Central memory CD4-positive, alpha-beta T cell (primary cell): ENCODE results near the gene CEP295NL.
"Not testable (repeated sequence)": the region's sequence is repeated elsewhere in the genome, so short reads cannot be mapped to it uniquely, and the experiment has no call there.

Source experiments
- DNase-seq: peaks from one replicate; pipeline ENCODE4 v3.0.0; 2022

CEP295NL gene

DNA sequence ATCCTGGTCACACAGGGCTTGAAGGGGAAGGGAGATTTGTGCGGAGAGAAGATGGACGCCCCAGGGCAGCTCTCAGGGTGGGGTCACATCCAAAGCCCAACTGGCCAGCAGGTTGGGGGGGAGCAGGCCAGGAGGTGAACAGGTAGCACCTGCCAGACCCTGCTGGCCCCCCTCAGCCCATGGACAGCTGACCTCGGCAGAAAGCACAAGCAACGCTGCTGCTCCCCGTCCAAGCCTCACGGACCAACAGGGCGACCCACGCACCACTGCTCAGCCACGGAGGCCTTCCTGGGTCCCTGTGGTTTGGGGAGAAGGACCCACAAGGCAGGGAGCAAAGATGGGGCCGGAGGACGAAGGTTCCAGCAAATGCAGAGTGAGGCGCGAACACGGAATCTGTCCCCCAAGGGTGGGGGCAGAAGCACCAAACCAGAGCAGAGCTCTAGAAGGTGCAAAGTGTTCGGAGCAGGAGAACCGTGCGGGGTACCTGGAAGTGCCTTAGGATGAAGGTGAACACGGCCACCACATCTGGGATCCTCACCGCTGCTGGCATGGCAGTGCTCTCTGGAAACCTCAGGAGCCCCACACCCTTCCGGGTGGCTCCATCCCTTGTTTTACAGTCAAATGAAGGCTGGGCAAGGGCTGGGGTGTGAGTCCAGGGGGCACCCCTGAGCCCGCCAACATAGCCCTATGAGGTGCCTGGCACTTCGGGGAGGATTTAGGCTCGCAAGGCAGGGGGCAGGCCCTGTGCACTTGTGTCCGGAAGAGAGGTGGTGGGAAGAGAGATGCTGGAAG, 17.9 kb downstream of the CEP295NL start:
- DNase-seq = no peak

DNA sequence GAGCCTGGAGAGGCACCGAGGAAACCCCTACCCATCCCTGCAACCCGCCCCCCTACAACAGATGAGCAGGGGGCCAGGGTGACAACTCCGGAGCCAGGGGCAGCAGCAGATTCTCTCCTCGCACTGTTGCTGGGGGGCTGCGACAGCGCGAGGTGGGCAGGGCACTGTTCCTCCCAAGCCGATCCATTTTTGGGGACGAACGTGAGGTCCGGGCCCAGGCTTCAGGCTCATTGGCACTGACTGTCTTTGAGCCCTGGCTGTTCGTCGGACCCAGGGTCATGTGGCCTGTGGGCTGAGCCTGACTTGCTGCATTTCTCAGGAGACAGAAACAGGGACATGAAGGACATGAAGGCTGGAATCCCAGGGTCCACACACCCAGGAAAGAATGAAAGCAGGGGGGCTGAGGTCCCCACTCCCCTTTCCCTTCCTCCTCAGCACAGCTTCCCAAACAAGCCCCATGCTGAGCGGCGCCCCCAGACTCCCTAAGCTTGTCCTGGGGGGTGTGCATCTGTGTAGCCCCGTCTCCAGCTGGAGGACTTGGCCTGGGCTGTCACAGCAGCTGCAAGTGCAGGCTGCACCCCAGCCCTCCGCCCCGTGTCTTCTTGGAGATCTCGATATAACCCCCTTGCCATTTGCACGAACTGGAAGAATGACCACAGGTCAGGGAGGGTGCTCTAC, 18.7 kb downstream of the CEP295NL start:
- DNase-seq = no peak

DNA sequence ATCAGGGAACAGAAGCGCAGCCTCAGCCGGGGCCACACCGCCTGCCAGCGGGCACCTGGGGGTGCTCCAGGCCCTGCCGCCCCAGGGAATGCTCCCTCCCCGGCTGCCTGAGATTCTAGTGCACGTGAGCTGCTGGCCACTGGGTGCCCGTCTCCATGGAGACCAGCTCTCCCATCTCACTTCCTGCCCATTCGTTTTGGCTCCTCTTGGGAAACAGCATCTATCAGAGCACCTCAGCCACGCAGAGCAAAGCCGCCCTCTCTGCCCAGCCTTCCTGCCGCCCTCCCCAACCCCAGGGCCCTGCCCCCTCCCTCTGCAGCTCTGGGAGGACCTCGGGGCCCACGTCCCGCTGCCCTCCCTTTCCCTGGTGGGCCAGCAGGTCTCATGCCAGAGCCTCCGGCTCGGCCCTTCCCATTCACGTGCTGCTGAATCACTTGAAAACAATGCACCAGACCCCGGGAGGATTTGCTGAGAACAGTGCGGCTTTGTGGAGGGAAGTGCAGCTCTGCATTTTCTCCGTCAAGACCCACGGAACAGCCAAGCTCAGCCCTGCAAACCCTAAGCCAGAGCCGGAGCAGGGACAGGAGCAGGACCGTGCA, 19.4 kb downstream of the CEP295NL start:
- no peak for DNase-seq

DNA sequence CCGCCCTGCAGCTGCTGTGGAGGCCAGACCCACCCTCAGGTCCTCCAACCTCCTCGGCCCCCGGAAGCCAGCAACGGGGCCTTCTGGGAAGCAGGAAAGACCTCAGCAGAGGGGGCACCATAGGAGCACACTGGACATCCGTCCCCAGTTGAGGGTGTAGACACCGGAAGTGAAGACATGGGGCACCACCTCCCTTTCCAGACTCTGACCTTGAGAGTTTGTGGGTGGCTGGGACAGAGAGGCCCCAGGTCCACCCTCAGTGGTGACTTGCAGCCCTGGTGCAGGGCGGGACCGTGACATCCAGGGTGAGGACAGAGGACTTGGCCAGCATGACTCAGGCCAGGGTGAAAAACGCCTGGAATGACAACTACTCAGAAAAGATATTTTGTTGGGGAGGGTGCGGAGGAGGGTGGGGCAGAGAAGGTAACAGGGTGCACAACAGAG, 19.9 kb downstream of the CEP295NL start:
- no peak for DNase-seq

DNA sequence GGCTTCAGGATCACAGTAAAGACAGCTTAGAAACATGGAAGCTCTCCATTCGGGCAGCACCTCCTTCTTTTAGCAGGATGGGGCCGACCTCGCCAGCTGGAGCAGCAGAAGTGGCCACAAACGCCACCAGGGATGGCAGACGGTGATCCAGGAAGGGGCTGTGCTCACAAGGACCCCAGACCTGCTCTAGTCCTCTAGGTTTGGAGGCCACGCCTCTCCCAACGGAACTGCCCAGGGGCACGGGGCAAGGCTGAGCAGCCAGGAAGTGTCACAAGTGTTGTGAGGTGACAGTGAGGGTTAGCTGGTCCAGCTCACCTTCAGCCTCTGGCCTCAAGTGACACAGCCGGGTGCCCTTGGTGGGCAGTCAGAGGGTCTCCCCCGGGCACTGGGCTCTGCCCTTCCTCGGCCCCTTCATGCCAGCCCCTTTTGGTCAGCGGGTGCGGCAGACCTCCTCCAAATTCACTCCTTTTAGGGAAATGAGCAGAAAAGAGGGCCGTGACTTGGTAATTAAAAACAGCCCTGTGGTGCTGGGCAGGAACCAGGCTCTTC, 20.4 kb downstream of the CEP295NL start:
- no peak for DNase-seq

DNA sequence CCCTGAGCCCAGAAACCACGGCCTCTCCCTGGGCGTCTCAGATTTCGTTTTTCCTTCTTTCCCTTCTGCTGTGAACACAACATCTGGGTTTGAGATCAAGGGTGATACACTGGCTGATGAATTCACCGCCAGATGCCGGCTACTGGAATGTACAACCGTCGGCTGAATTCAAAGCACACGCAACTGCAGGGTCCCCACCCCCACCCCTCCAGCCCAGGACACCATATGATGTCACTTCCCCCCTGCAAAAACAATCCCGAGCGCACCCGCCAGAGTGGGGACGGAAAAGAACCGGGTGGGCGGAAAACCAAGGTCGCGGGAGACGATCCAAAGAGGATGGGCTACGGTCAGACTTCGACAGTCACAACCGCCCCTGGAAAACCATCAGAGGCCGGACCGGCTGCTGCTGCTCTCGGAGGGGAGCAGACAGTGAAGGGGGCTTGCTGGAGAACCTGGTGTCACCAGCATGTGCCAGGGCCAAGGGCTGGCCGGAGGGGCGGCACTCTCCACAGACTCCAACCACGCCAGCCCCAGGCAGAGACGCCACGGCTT, 23.3 kb downstream of the CEP295NL start:
- DNase-seq = peak; percentile 9

DNA sequence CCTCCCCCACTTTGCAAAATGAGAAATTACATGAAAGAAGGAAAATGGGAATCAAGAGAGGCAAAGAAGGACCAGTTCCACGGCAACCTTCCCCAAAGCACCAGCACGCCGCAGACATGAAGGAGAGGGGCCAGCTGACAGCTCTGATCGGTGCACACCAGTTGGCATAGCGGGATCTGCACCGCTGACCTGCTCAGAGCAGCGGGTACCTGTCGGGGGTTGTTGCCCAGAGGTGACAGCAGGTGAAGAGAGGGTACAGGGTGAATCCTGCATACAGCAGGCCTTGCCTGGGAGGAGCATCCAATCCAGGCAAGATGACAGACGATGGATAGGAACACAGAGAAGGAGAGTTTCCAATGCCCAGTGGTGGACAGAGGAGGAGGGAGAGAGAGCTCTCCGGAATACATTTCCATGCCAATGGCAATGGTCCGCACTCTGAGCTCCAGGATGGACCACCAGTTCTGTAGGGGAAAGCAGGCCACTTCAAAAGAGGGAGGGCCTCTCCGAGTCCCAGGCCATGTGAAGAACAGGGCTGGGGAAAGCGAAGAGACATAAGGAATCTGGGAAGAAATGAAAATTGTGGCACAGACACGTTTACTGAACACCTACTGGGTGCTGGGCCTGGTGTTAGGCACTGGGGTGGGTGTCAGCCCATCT, 24.0 kb downstream of the CEP295NL start:
- no peak for DNase-seq

DNA sequence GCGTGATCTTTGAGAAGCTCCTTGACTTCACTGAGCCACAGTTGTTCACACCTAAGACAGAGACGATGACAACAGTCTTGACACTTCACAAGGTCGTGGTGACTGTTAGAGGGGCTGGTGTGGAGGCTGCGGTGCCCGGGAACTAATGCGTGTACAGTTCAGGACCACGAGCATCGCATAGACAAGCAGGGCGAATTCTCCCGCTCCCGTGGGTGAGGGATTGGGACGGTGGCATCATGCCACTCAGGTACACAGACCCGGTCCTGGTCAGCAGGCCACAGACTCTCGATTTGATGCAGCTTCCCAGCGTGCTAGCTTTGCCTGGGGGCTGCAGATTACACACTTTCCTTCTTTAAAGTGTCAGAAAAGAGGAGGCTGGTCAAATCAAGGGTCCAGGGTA, 24.7 kb downstream of the CEP295NL start:
- DNase-seq = no peak

DNA sequence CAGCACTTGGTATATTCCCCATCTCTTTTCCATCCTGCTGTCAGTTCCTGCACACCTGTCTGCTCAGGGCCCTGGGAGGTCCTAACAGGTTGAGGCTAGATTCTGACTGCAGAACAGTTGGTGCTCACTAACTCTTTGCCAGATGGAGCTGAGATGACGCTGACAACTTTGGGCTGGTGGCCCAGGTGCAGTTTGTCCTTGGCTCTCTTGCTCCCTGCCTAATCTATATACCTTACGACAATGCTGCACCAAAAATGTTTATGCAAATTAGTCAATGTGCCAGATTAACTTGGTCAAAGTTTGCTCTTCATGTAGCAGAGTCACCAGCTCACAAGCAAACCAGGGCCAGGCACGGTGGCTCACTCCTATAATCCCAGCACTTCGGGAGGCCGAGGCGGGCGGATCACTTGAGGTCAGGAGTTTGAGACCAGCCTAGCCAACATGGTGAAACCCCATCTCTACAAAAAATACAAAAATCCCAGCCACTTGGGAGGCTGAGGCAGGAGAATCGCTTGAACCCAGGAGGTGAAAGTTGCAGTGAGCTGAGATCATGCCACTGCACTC, 26.0 kb downstream of the CEP295NL start:
- not testable (repeated sequence) for DNase-seq

DNA sequence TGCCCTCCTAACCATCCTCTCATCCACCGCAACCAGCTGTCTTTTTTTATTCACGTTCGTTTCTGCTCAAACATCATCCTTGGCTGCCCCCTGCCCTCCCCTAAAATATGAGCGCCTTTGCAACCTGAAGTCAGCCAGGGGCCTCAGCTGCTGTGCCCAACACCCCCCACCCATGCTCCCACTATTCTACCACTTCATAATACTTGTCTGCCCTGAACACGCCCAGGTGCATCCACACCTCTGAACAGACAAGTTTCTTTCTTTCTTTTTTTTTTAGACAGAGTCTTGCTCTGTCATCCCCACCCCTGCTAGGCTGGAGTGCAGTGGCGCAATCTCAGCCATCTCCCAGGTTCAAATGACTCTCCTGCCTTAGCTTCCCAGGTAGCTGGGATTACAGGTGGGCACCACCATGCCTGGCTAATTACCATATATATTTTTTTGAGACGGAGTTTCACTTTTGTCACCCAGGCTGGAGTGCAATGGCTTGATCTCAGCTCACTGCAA, 26.9 kb downstream of the CEP295NL start:
- no peak for DNase-seq

DNA sequence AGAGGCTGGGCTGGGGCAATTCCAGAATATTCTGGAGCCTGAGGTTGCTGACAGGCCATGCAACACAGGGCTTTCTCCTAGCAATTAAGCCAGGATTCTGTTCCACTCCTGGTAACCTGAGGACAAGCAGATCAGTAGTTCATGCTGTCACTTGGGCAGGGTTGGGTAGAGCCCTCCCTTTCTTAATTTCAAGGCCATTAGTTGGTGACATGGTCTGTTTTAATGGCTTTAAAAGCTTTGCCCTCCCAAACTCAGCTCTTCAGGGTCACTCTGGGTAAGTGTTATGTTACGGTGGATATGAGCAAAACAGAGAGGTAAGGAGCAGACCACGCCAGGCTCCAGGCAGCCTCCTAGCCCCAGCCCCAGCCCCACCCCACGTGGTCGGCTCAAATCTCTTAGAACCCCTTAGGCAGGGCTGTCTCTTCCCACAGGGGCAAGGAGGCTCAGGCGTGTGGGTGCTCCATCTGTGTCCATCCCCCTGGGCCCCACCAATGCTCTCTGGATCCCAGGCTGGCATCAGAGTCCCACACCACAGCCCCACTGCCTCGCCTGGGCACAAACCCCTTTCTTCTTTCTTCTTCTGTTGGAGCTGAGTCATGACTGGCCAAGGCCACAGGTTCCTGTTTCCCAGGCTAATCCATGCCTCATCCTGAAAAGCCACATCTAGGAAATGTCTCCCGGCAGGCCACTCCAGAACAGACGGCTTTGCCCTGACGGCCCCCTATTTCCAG, 27.5 kb downstream of the CEP295NL start:
- DNase-seq = no peak

DNA sequence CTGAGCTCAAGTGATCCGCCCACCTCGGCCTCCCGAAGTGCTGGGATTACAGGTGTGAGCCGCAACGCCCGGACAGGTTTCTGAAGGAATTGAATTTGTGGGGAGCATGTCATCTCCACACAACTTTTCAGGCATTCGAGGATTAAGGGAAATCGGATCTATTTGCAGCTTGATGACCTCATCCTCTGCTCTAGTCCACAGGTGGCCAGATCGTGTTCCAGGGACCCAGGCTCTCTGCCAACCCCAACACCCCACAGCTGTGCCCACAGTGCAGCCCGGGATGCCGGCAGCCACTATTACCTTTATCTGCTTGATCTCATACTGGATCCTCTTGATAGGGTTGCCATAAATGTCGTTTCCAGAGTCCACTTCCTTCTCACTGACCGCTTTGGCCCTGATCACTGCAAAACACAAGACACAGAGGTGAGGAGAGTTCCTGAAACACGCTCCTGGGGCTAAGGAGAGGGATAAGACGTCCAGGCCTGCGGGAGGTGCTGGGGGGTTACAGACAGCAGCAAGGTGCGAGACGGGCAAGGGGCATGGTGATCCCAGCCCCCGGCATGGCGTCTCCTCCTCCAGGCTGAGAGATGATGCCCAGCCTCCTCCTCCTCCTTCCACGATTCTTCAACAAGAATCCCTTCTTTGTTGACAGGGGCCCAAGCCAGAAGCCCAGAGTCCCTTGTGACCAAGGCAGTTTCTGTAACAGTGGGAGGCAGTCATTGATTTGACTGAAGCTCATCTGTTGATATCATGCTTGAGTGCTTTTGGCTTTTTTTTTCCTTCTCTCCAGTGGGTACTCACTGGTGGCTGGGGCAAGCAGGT, 29.3 kb downstream of the CEP295NL start:
- no peak for DNase-seq

DNA sequence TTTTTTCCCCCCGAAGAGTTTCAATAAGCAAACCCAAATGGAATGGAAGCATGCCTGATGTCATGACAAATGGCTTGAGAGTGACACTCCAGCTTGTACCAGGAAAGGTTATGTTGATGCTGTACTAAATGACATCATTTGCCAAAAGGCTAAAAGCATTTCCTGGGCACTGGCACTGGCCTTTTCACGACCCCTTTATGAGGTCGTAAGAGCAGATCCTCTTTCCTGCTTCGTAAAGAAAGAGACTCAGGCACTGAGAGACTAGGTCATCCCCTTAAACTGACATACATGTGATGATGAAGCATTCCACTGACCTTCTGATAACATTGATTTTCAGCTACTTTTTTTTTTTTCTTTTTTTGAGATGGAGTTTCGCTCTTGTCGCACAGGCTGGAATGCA, 30.5 kb downstream of the CEP295NL start:
- DNase-seq = no peak

DNA sequence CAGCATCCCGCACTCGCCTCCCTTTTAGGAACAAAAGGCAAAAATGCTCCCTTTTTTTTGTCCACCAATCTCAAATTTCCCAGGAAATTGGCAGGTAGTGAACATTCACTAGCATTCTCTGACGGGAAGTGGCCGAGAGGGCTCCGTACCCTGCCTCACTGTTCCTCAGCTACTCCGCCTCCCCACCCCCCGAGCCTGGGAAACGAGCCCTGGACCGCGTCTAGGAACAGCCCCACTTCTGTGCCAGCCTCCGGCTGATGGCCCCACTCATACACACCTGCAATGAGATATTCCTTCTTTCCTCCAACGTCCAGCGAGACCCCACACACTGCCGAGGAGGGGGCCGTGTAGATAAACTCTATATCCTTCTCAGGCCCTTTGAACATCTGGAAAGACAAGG, 32.4 kb downstream of the CEP295NL start:
- DNase-seq = no peak

DNA sequence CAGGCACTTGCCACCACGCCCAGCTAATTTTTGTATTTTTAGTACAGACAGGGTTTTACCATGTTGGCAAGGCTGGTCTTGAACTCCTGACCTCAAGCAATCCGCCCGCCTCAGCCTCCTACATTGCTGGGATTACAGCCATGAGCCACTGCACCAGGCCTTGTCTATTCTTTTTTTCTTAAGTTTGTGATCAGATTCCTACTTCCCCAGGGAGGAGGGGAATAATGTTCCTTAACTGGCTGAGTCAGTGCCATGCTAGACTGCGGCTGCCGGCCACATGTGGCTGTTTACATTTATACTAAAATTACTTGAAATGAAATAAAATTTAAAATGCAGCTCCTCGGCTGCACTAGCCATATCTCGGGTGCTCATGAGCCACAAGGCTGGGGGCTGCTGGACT, 34.6 kb downstream of the CEP295NL start:
- no peak for DNase-seq

DNA sequence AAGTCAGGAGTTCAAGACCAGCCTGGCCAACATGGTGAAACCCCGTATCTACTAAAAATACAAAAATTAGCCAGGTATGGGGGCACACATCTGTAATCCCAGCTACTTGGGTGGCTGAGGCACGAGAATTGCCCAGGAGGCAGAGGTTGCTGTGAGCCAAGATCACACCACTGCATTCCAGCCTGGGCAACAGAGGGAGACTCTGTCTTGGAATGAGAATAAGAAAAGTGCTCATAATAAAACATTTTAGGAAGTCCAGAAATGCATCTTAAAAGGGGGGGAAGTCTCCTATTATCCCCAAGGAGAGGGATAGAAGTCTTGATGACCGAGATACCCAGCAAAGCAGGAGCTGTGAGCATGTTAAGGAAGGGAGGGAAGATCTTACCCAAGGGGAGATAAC, 36.0 kb downstream of the CEP295NL start:
- DNase-seq = not testable (repeated sequence)

DNA sequence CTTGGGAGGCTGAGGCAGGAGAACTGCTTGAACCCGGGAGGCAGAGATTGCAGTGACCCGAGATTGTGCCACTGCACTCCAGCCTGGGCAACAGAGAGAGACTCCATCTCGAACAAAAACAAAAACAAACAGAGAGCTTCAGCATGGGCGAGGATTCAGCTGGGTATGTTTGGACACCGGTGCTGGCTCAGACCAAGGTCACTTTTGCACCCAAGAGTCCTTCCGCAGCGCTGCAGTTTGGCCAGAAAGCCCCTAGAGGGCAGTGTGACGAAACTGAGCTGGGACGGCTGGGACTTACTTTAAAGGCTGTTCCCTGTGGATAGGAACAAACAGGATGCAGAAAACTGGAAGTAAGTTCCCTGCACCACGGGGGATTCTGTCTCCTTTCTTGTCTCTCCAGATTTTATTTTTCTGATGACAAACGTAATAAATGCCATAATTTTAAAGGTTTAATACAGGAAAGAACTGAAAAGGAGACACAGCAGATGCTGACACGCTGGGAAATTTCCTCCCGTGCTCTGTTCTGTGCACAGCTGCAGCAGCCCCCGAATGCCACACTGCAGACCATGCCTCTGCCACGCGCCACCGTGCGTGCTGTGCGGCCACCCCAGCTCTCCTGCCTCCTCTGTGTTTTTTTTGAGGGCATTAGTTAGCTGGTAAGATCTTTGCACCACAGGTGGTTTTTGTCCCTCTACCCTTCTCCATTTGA, 37.2 kb downstream of the CEP295NL start:
- DNase-seq = peak; percentile 39

DNA sequence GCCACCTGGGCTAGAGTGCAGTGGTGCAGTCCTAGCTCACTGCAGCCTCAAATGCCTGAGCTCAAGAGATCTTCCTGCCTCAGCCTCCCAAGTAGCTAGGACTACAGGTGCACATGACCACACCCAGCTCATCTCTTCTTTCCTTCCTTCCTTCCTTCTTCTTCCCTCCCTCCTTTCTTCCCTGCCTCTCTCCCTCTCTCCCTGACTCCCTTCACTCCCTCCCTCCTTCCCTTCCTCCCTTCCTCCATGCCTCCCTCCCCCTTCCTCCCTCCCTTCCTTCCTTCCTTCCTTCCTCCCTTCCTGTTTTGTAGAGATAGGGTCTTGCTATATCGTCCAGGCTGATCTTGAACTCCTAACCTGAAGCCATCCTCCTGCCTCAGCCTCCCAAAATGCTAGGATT, 38.9 kb downstream of the CEP295NL start:
- no peak for DNase-seq

DNA sequence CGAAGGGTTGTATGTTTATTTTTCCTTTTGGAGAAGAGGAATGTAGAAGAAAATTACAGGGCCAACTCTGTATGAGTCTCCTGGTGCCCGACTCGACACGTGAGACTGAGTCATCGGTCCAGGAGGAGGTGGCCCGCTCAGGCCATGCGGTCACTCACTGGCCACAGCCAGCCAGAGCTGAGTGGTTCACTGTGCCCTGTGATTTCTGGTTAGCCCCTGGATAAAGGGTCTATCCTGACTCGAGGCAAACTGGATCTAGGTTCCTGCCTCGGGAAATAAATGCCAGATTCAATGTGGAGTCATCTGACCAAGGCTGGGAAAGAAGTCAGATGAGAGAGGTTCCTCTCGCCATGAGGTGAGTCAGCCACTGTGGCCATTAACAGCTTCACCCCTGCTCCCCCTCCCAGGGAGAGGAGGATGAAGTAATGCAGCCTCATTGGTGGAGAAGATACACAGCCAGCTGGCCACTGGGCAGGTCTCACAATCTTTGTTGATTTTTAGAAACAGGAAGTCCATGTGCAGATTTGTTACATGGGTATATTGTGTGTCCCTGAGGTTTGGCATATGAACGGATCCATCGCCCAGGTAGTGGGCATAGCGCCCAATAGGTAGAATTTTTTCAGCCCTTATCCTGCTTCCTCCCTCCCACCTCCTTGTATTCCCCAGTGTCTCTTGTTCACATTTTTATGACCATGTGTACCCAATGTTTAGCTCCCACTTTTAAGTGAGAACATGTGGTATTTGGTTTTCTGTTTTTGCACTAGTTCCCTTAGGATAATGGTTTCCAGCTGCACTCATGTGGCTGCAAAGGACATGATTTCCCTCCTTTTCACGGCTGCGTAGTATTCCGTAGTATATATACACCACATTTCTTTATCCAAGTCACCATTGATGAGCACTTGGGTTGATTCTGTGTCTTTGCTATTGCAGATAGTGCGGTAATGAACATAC, 40.7 kb downstream of the CEP295NL start:
- DNase-seq = no peak
